H1 (cell line): ENCODE data around the gene STXBP4. TPM values are rescaled to one million over a fixed set of nuclear protein-coding genes. Genes with fewer than 3 reads are reported as not detected.

Experiments
- CTCF ChIA-PET: fragments of 300-600 bp; sonication (Branson Sonifier 250); formaldehyde crosslinking; loops from one replicate; lab custom pipeline; 2021; ENCODE audit not compliant: partially characterized antibody; lab: Charles Lee
- POLR2A ChIA-PET: fragments of 300-600 bp; sonication (Branson Sonifier 250); formaldehyde crosslinking; loops from one replicate; lab custom pipeline; 2021; ENCODE audit warnings: inconsistent platforms; ENCODE audit not compliant: partially characterized antibody; lab: Charles Lee
- DNase-seq, 2 experiments: peaks; one replicate each; pipeline versions ENCODE4 v3.0.0 to v3.0.0-alpha.2; 2010 to 2022; ENCODE audit warnings: low spot score in 2 of 2, low read depth in 1 of 2, mixed read lengths in 1 of 2
- FAIRE-seq: peaks from 2 replicates; lab custom pipeline; 2011; peaks lifted over from hg19 to GRCh38; lab: Jason Lieb, UNC
- H2AFZ ChIP-seq: 2 replicates; pipeline ENCODE4 v1.8.1; 2012; ENCODE audit warnings: low read length, inconsistent platforms
- H2AK5ac ChIP-seq: 2 replicates; pipeline ENCODE4 v1.6.1; 2013; ENCODE audit warnings: low read depth, low read length
- H2BK120ac ChIP-seq: replicated peaks from 2 replicates; pipeline ENCODE3; 2013; ENCODE audit warnings: low read depth, low read length, inconsistent platforms
- H2BK12ac ChIP-seq: 2 replicates; pipeline ENCODE4 v1.6.1; 2013; ENCODE audit warnings: low read depth, low read length
- H2BK15ac ChIP-seq: 2 replicates; pipeline ENCODE4 v1.6.1; 2013; ENCODE audit warnings: low read length
- H2BK20ac ChIP-seq: 2 replicates; pipeline ENCODE4 v1.6.1; 2013; ENCODE audit warnings: low read length
- H2BK5ac ChIP-seq: 2 replicates; pipeline ENCODE4 v1.6.1; 2013; ENCODE audit warnings: low read depth, low read length
- H3K14ac ChIP-seq: 2 replicates; pipeline ENCODE4 v1.6.1; 2013; ENCODE audit warnings: inconsistent platforms; ENCODE audit not compliant: insufficient read length
- H3K18ac ChIP-seq: 2 replicates; pipeline ENCODE4 v1.6.1; 2013; ENCODE audit warnings: low read length; ENCODE audit errors: extremely low read depth
- H3K23ac ChIP-seq: 2 replicates; pipeline ENCODE4 v1.6.1; 2013; ENCODE audit warnings: inconsistent platforms; ENCODE audit not compliant: insufficient read length
- H3K23me2 ChIP-seq: 2 replicates; pipeline ENCODE4 v1.6.1; 2013; ENCODE audit warnings: low read depth, low read length
- H3K27ac ChIP-seq: 2 replicates; pipeline ENCODE4 v1.6.1; 2011; ENCODE audit warnings: low read depth, low read length, inconsistent platforms
- H3K27me3 ChIP-seq, 4 experiments: replicated peaks in 1 of 4; 1 replicate in 1 of 4; 2 replicates in 3 of 4; pipeline versions ENCODE4 v1.6.1 to v1.8.1; 2011 to 2013; ENCODE audit warnings: low read length in 3 of 4, mild to moderate bottlenecking in 3 of 4, inconsistent platforms in 2 of 4, mixed read lengths in 2 of 4, moderate library complexity in 1 of 4; ENCODE audit not compliant: control insufficient read depth in 3 of 4, insufficient read depth in 3 of 4; ENCODE audit errors: extremely low read depth in 1 of 4
- H3K36me3 ChIP-seq, 4 experiments: 2 replicates each; pipeline versions ENCODE4 v1.6.1 to v1.8.1; 2011 to 2013; ENCODE audit warnings: mild to moderate bottlenecking in 4 of 4, low read length in 3 of 4, moderate library complexity in 2 of 4, control low read depth in 1 of 4, inconsistent platforms in 1 of 4; ENCODE audit not compliant: insufficient read depth in 4 of 4, control insufficient read depth in 2 of 4
- H3K4ac ChIP-seq: replicated peaks from 2 replicates; pipeline ENCODE3; 2013; ENCODE audit warnings: low read length, low read depth, mixed read lengths, inconsistent platforms; ENCODE audit not compliant: insufficient read length
- H3K4me1 ChIP-seq, 4 experiments: replicated peaks in 1 of 4; 1 replicate in 1 of 4; 2 replicates in 3 of 4; pipeline versions ENCODE4 v1.6.1 to v1.8.1; 2011 to 2013; ENCODE audit warnings: low read length in 3 of 4, inconsistent platforms in 2 of 4, mixed read lengths in 1 of 4; ENCODE audit not compliant: insufficient read depth in 4 of 4, control insufficient read depth in 3 of 4
- H3K4me2 ChIP-seq, 2 experiments: 2 replicates each; pipeline versions ENCODE4 v1.6.1 to v1.8.1; 2011 to 2013; ENCODE audit warnings: low read depth in 2 of 2, low read length in 2 of 2, control low read depth in 1 of 2, inconsistent platforms in 1 of 2, mild to moderate bottlenecking in 1 of 2; ENCODE audit not compliant: insufficient read depth in 1 of 2
- H3K4me3 ChIP-seq, 4 experiments: fragments of 200-600, 300-600 bp in 1 of 4; sonication (generic), shearing (Covaris generic), sonication (Bioruptor Twin) in 1 of 4; 2 replicates each; pipeline versions ENCODE4 v1.5.1 to v1.8.1; 2011 to 2016; ENCODE audit warnings: low read length in 4 of 4, low read depth in 3 of 4, control low read depth in 2 of 4, inconsistent platforms in 2 of 4, mild to moderate bottlenecking in 2 of 4, mixed read lengths in 1 of 4, moderate library complexity in 1 of 4; ENCODE audit not compliant: insufficient read depth in 2 of 4; ENCODE audit errors: extremely low read depth in 1 of 4
- H3K56ac ChIP-seq: replicated peaks from 2 replicates; pipeline ENCODE3; 2013; ENCODE audit warnings: low read depth, mild to moderate bottlenecking, mixed read lengths, low read length, inconsistent platforms; ENCODE audit not compliant: insufficient read length
- H3K79me1 ChIP-seq: 2 replicates; pipeline ENCODE4 v1.6.1; 2013; ENCODE audit warnings: low read depth, low read length, control low read depth
- H3K79me2 ChIP-seq, 2 experiments: 2 replicates each; pipeline versions ENCODE4 v1.6.1 to v1.8.1; 2012 to 2013; ENCODE audit warnings: low read length in 2 of 2, mild to moderate bottlenecking in 2 of 2, inconsistent platforms in 1 of 2; ENCODE audit not compliant: insufficient read depth in 2 of 2, control insufficient read depth in 1 of 2
- H3K9ac ChIP-seq, 4 experiments: replicated peaks in 1 of 4; 1 replicate in 1 of 4; 2 replicates in 3 of 4; pipeline versions ENCODE4 v1.6.1 to v1.8.1; 2011 to 2013; ENCODE audit warnings: low read depth in 3 of 4, low read length in 3 of 4, control low read depth in 2 of 4, mild to moderate bottlenecking in 2 of 4, moderate library complexity in 2 of 4, inconsistent platforms in 1 of 4; ENCODE audit errors: extremely low read depth in 1 of 4
- H3K9me3 ChIP-seq, 2 experiments: 2 replicates each; pipeline versions ENCODE4 v1.6.1 to v1.8.1; 2012 to 2013; ENCODE audit warnings: mild to moderate bottlenecking in 2 of 2, moderate library complexity in 2 of 2, control low read depth in 1 of 2, inconsistent platforms in 1 of 2, low read depth in 1 of 2, low read length in 1 of 2, mixed read lengths in 1 of 2; ENCODE audit not compliant: insufficient read depth in 2 of 2
- H4K20me1 ChIP-seq, 2 experiments: replicated peaks in 1 of 2; 2 replicates each; pipeline versions ENCODE3 to v1.8.1; 2011 to 2013; ENCODE audit warnings: inconsistent platforms in 2 of 2, low read length in 2 of 2, mild to moderate bottlenecking in 1 of 2; ENCODE audit not compliant: insufficient read depth in 2 of 2, control insufficient read depth in 1 of 2
- H4K5ac ChIP-seq: 2 replicates; pipeline ENCODE4 v1.6.1; 2013; ENCODE audit warnings: low read length, low read depth, mixed read lengths, inconsistent platforms; ENCODE audit not compliant: insufficient read length
- H4K8ac ChIP-seq: 2 replicates; pipeline ENCODE4 v1.8.0; 2013; ENCODE audit warnings: mild to moderate bottlenecking, moderate library complexity, low read length, inconsistent platforms; ENCODE audit not compliant: insufficient read depth; ENCODE audit errors: extremely low read depth
- H4K91ac ChIP-seq: replicated peaks from 2 replicates; pipeline ENCODE3; 2013; ENCODE audit warnings: low read length, mixed read lengths, inconsistent platforms; ENCODE audit not compliant: insufficient read length
- NRF1 ChIP-seq: IDR thresholded peaks from 2 replicates; pipeline ENCODE4 v1.6.1; 2011; ENCODE audit warnings: mild to moderate bottlenecking, low read depth, low read length, improper control_type of control experiment
- RAD21 ChIP-seq, 2 experiments: IDR thresholded peaks in 1 of 2; conservative IDR thresholded peaks in 1 of 2; 2 replicates each; pipeline ENCODE4 v1.6.1; 2011; ENCODE audit warnings: low read depth in 2 of 2, low read length in 2 of 2, improper control_type of control experiment in 1 of 2, inconsistent platforms in 1 of 2, mild to moderate bottlenecking in 1 of 2, moderate library complexity in 1 of 2
- WGBS, 2 experiments: shearing (Covaris generic) in 1 of 2; methylation state at CpG; one replicate each; pipeline versions ENCODE4 v1.1.6 to v1.1.7; 2013 to 2015; ENCODE audit warnings: low lambda C conversion rate in 2 of 2, mixed read lengths in 2 of 2, inconsistent platforms in 1 of 2, low coverage in 1 of 2, missing lambda C conversion rate in 1 of 2; ENCODE audit not compliant: insufficient replicate concordance in 2 of 2, insufficient coverage in 1 of 2, insufficient read length in 1 of 2; ENCODE audit errors: extremely low coverage in 1 of 2, missing lambda C conversion rate in 1 of 2; 5-methylcytosine and 5-hydroxymethylcytosine counted together
- polyA plus RNA-seq, 7 experiments: library from polyadenylated mRNA; depleted of rRNA in 3 of 7; stranded (reverse) in 5 of 7; unstranded in 2 of 7; fragments of >200 nt in 5 of 7; fragments of 200-250 nt in 2 of 7; gene quantifications; 1 replicate in 5 of 7; 2 replicates in 1 of 7; 4 replicates in 1 of 7; pipeline versions ENCODE4 v1.2.1 to v1.2.3, GENCODE V29; 2011 to 2013; ENCODE audit warnings: missing spikeins in 2 of 7, mixed read lengths in 2 of 7
- total RNA-seq: library from RNA; stranded (reverse); fragmentation: NEBNext Ultra II Directional; extraction: Animal tissue kit (Norgen Biotek cat#: 25700); gene quantifications from 2 replicates; pipeline ENCODE4 v1.2.1, GENCODE V29; 2021

The STXBP4 gene
- total and polyA plus RNA-seq, 2 of the 8 experiments (the other 6 are each of a cell fraction or from before 2014, with no cell fraction given), result 3.2 to 18.5 TPM

DNA sequence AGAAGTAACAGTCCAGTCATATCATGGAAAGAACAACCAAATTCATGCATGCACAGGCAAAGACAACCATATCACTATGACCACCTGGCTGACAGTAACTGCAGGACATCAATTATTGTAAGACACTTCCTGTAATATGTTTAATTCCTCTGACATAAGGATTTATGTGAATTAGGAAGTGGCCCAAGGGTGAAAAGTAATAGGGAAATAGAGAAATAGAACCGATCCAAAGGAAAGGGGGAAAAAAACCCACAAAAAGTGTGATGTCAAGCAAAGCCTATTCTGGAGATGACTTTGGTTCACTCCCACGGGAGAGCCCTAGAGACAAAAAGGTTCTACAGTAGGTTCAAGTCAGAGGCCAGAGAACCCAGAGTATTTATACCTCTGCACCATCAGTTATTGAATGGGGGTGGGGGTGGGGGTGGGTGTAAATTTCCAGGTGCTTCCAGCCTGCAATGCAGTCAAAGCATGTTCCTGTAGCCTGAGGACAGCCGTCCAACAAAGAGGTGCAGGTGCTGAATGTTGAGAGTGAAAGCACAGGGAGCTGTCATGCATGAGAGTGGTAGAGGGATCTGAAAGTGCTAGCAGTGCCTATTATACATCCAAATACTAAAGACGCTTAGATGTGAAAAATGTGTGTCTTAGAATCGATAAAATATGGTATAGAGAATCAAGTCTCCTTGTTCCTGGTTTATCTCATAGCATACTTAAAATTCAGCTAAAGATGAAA, 200.6 kb downstream of the STXBP4 start:
- Histone ChIP-seq H2AK5ac (no peak overlapping the region), H3K4me3 (no peak overlapping the region), H2BK12ac (no peak overlapping the region), H2BK120ac (no peak overlapping the region), H2BK20ac (no peak overlapping the region), H4K20me1 (no peaks in the 10 kb centered on the region), H3K23me2 (no peaks in the 10 kb centered on the region), H2BK15ac (no peak overlapping the region), H3K79me1 (no peaks in the 10 kb centered on the region), H3K23ac (no peak overlapping the region), H3K4me1 (no peaks in the 10 kb centered on the region), H3K79me2 (no peaks in the 10 kb centered on the region), H3K27me3 (no peaks in the 10 kb centered on the region), H3K14ac (no peak overlapping the region), H3K9ac (no peak overlapping the region), H3K27ac (no peak overlapping the region), H4K5ac (no peak overlapping the region), H3K4me2 (no peak overlapping the region), H2AFZ (no peak overlapping the region), H2BK5ac (no peak overlapping the region), H3K56ac (no peak overlapping the region), H3K9me3 (peaks cover 4 to 7% of the 10 kb centered on the region in 2 experiments; a peak in 2 of 4 replicates), H4K91ac (no peak overlapping the region), H3K4ac (no peak overlapping the region), H3K18ac (no peak overlapping the region), H3K36me3 (no peaks in the 10 kb centered on the region), H4K8ac (no peak overlapping the region)
- POLR2A ChIA-PET, result no interaction called here
- TF ChIP-seq RAD21 (IDR thresholded peaks at IDR 0.05 in 1 of 2, conservative IDR thresholded peaks at IDR 0.05 in 1 of 2; ENCODE audit: low read depth in 2 of 2, low read length in 2 of 2) (no peak), NRF1 (no peak)
- 82% methylated on average over 5 of the region's 5 CpGs; no CpG with 5 or more reads in 1 of the 2 experiments for WGBS, 2 experiments
- no peak for FAIRE-seq
- no peak for DNase-seq
- CTCF ChIA-PET, result interaction anchor here (1.1 kb wide), 1 partner anchor 11 kb away, joined by 3 read pairs; no protein-coding TSS in a partner anchor
